GM12875 (cell line): ENCODE data around the gene TUBB4B.
"Not testable (repeated sequence)": the region's sequence is repeated elsewhere in the genome, so short reads cannot be mapped to it uniquely, and the experiment has no call there.

ENCODE experiments used
- H3K4me3 ChIP-seq: one replicate; pipeline ENCODE4 v1.5.1; 2011; ENCODE audit warnings: low read depth, low read length, control low read depth
- TF ChIP-seq, protein P1 (sequence below): IDR thresholded peaks from 2 replicates; pipeline ENCODE4 v1.5.1; 2011; ENCODE audit warnings: low read depth, mild to moderate bottlenecking, control low read depth, inconsistent platforms, low read length, moderate library complexity, borderline replicate concordance; ENCODE audit not compliant: insufficient read depth

TUBB4B gene

DNA sequence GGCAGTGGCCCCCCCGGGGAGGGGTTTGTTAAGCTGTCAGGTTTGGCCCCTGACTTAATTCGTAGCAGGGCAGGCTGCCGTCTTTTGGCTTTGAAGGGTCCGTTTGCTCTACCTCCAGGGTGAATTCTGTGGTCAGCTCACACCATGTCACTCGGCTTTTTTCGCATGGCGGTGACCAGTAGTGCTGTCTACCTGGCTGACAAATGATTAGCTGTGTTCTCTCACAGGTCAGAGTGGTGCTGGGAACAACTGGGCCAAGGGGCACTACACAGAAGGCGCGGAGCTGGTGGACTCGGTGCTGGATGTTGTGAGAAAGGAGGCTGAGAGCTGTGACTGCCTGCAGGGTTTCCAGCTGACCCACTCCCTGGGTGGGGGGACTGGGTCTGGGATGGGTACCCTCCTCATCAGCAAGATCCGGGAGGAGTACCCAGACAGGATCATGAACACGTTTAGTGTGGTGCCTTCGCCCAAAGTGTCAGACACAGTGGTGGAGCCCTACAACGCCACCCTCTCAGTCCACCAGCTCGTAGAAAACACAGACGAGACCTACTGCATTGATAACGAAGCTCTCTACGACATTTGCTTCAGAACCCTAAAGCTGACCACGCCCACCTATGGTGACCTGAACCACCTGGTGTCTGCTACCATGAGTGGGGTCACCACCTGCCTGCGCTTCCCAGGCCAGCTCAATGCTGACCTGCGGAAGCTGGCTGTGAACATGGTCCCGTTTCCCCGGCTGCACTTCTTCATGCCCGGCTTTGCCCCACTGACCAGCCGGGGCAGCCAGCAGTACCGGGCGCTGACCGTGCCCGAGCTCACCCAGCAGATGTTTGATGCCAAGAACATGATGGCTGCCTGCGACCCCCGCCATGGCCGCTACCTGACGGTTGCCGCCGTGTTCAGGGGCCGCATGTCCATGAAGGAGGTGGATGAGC is 1.4 kb downstream of the TUBB4B start:
- peak overlapping the region; percentile 95 for H3K4me3 ChIP-seq
- TF ChIP-seq, protein P1, sequence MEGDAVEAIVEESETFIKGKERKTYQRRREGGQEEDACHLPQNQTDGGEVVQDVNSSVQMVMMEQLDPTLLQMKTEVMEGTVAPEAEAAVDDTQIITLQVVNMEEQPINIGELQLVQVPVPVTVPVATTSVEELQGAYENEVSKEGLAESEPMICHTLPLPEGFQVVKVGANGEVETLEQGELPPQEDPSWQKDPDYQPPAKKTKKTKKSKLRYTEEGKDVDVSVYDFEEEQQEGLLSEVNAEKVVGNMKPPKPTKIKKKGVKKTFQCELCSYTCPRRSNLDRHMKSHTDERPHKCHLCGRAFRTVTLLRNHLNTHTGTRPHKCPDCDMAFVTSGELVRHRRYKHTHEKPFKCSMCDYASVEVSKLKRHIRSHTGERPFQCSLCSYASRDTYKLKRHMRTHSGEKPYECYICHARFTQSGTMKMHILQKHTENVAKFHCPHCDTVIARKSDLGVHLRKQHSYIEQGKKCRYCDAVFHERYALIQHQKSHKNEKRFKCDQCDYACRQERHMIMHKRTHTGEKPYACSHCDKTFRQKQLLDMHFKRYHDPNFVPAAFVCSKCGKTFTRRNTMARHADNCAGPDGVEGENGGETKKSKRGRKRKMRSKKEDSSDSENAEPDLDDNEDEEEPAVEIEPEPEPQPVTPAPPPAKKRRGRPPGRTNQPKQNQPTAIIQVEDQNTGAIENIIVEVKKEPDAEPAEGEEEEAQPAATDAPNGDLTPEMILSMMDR = no peak

DNA sequence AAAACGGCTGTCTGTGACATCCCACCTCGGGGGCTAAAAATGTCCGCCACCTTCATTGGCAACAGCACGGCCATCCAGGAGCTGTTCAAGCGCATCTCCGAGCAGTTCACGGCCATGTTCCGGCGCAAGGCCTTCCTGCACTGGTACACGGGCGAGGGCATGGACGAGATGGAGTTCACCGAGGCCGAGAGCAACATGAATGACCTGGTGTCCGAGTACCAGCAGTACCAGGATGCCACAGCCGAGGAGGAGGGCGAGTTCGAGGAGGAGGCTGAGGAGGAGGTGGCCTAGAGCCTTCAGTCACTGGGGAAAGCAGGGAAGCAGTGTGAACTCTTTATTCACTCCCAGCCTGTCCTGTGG is 2.2 kb downstream of the TUBB4B start:
- not testable (repeated sequence) for H3K4me3 ChIP-seq

DNA sequence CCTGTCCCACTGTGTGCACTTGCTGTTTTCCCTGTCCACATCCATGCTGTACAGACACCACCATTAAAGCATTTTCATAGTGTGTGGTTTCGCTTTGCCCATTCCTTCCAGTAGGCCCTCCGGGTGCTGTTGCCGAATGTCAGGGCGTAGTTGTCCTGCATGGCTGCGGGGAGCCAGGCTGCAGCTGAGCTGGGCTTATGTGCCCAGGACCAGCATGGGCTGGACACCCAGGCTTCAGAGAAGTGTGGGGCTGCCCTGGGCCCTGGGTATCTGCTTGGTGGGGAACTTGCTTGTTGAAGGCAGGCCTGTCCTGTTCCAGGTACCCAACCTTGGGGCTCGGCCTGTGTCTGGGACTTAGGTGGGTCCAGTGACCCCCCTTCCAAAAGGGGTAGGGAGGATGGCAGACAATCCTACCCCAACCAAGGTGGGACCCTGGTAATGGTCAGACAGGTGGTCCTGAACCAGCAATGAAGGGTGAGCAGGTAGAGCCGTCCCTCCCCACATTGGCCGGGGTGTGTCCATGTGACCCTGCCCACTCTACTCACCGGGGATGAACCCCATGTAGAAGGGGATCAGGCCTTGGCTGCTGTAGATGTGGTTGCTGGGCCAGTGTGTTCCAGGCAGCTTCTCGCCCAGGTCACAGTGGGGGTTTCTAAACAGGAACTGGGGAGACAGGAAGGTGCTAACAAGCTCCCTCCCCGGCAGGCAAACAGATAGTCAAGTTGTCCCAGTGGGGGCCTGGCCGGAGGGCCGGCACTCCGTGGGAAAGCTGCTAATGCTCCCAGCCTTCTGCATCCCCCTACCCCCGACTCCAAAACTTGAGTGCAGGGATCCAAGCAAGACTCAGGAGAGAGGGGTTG is 2.8 kb downstream of the TUBB4B start:
- TF ChIP-seq, protein P1 = no peak
- no peak overlapping the region for H3K4me3 ChIP-seq

DNA sequence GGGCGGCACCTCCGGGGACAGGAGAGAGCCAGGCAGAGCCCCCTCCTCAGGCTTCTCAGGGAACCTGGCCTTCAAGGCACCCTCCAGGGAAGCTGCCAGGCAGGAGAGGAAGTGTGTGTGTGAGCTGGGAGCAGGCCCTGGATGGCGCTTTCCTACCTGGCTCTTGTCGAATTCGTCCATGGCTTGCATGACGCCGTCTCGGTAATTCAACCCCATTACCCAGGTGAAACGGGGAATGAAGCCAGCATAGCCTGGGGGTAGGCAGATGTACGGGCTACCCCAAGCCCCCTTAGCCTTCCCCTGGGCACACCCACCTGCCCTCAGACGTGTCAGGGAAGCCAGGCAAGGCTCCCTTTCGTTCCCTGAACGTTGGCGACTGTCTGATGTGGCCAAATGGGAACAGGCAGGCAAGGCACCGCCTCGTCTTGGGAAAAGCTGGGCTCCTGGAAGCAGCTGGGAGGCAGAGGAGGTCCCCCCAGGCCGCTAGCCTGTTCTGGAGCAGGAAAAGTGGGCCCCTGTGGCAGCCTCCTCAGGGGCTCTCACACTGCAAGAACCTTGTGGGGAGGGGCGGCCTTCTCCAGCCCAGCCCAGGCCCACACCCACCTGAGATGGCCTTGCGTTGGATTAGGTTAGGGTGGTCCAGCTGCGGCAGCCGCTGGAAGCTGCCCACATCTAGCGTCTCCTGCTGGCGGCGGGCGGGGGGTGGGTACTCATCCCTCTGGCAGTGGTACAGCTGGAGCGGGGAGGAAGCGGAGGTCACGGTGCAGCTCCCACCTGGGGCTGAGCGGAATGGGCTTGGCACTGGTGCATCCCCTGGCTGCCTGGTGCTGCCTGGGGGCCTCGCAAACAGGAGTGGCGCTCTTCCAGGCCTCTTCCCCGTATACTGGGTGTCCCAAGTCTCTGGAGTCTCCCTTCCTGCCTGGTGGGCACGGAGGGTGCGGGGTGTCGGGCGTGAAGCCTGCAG is 3.7 kb downstream of the TUBB4B start:
- TF ChIP-seq, protein P1 = no peak
- no peak overlapping the region for H3K4me3 ChIP-seq

DNA sequence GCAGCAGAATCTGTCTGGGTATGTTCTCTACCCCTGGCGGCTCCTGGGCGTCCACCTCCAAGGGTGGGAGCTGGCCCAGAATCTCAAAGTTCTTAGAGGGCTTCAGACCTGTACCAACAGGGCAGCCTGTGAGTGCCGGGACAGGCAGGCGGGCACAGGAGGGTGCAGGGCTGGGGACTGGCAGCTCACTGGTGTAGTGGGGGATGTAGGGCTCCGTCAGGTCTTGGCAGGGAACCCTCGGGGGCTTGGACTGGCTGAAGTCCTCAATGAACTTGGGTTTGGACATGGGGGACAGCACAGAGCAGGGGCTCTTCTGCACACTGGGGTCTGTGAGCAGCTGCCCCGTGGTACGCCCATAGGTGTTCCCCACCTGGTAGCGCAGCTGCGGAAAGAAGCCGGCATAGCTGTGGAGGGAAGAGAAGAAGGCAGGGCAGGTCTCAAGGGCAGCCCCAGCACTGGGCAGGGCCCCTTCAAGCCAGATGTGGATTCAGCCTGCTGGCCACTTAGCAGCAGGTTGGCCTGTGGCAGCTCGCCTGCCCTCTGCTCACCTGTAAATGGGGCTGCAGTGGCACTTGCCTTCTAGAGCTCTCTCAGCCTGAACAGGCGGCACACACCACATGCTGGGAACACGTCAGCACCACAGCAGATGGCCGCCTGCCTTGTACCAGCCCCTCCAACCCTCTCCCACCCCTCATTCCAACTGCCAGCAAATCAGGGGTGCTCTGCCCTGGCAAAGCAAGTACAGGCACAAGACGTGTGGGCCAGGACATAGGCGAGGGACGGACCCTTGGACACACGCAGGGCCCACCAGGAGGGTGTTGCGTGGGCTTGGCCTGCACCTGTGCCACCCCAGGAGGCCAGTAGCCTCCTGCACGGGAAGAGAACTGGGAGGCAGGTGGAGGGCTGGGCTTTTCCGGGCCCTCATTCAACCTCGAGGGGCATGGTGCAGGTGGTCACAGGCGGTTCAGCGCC is 4.6 kb downstream of the TUBB4B start:
- TF ChIP-seq, protein P1 = no peak
- no peak overlapping the region for H3K4me3 ChIP-seq

DNA sequence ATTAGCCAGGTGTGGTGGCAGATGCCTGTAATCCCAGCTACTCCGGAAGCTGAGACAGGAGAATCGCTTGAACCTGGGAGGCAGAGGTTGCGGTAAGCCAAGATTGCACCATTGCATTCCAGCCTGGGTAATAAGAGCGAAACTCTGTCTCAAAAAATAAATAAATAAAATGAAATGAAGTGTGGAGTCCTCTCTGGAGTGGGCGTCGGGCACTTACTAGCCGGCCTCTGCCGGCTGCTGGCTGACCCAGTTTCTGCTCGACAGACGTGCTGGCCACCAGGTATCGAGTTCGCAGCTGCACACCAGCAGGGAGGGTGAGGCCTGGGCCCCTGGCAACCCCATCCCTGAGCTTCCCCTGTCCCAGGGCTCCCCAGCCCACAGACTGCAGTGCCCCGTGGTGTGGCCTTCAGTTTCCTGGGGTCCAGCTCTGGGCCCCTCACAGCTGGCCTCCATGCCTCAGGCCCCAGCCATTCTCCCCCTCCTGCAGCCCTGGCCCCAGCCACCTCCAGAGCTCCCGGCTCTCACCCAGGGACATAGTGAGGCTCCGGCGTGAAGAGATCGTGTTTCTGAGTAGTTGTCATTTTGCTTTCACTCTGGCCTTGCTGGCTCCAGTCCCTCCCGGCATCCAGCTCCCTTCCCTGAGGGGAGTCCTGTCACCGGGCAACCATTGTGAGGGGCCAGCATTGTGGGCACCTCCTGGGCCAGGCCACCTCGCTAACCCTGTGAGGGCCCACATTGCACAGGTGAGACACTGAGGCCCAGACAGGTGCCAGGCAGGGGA is 6.2 kb downstream of the TUBB4B start:
- no peak overlapping the region for H3K4me3 ChIP-seq
- TF ChIP-seq, protein P1 = no peak
